GM18526 (cell line): ENCODE results near the gene BCDIN3D.

Experiments used
- POLR2A ChIP-seq: IDR thresholded peaks from 3 replicates; pipeline ENCODE4 v1.6.1; 2011; ENCODE audit not compliant: insufficient read length; ENCODE audit errors: extremely low read depth

Gene BCDIN3D

GRCh38 chr12:49787672-49788071 is 55.2 kb downstream of the BCDIN3D start:
- no peak for TF ChIP-seq POLR2A
